GM19351 (cell line): ENCODE results near the gene ATIC.

Source experiments
- ATAC-seq: cut with Tn5 transposase; IDR thresholded peaks from one replicate; pipeline ENCODE4 v1.9.1; 2021; ENCODE audit warnings: mild to moderate bottlenecking, moderate library complexity; ENCODE audit not compliant: unreplicated experiment

Gene ATIC

DNA sequence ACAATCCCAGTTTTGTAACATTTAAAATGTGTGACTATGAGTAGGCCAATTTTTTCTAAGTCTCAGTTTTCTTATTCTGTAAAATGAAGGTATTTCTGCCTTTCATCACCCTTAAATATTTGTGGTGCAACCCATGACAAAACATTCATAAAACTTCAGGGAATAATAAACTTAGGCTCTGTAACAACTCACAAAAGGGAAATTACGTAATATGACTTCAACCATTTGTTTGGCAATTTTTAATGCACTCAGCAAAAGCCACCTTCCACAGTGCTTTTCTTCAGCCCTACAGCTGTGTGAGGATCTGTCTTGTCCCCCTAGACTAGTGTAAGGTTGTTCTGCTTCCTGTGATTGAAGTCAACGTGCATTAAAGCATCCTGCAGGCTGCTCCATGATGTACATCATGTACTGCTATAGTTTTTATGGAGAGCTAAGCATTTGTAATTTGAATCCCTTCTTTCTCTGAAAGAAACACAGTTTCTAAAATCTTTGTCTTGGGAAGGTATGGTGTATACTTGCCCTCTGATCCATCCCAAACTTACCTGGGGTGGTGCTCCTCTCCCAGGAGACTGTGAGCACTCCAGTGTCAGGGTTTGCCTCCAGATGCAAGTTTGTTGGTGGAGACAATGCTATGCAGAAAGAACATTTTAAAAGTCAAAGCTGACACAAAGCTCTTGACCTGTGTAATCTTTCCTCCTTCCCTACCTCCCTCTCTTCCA, 84.9 kb downstream of the ATIC start:
- no peak for ATAC-seq

DNA sequence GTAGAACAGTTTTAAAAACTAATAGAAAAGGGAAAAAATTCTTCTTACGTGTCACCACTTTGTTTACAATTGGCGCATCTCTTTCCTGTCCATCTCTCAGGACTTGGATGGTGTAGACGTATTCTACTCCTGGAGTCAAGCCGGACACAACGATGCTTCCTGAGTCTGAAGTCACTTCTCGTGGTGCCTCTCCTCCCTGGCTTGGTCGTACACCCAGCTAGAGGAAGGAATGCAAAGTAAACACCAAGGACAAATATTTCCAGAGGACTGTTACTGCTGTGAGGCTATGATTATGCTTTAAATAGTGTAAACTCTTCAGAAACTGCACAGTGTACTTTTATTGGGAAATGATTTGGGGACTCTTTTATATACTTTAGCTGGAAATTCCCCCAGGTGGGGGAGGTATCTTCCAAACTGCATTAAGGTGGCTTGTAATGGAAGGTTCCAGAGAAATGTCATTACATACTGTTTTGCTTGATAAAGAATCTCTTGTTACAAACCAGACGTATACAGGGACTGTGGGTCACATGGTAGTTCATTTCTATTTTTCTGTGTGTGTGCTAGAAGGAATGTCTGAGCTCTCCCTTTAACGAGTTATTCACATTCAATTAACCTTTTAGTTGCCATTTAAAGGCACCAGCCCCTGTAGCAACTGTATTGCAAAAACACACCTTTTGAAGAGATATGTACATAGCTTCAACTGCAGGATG, 85.9 kb downstream of the ATIC start:
- ATAC-seq = no peak

DNA sequence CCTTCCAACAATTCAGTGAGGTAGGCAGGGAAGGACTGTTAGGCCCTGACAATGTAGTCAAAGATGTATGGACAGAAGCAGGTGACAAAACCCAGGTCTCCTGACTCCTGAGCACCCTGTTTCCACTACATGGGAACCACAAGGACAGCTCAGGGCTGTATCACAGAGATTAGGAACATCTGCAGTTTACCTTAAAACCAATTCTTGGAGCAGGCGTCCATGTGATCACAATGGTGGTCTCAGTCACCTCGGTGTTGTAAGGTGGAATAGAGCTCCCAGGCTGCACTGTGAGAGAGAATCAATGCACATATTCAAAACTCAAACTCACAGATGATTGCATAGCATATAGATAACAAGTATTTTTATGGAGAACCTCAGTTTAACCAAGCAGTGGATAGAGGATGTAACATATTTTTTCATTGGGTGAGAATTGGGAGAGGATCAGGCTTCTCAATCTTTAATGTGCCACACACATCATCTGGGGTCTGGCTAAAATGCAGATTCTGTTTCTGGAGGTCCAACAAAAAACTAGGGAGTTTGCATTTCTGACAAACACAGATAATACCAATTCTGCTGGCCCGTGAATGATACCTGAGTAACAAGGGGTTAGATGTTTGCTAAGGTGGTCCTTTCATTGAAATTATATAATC, 87.3 kb downstream of the ATIC start:
- no peak for ATAC-seq
